GM19043 (cell line): ENCODE data around the gene HDHD3.
"Not testable (repeated sequence)": the region's sequence is repeated elsewhere in the genome, so short reads cannot be mapped to it uniquely, and the experiment has no call there.

ENCODE experiments used
- ATAC-seq: cut with Tn5 transposase; IDR thresholded peaks from one replicate; pipeline ENCODE4 v1.9.1; 2021; ENCODE audit warnings: low read depth; ENCODE audit not compliant: unreplicated experiment

Gene HDHD3, protein sequence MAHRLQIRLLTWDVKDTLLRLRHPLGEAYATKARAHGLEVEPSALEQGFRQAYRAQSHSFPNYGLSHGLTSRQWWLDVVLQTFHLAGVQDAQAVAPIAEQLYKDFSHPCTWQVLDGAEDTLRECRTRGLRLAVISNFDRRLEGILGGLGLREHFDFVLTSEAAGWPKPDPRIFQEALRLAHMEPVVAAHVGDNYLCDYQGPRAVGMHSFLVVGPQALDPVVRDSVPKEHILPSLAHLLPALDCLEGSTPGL

GRCh38 chr9:113376634-113377567 lies at the start of gene HDHD3:
HDHD3 (minus strand) TSS chr9:113376986; CDS start chr9:113374354, 2,632 bp downstream.
- ATAC-seq, result peak; percentile 68

GRCh38 chr9:113425072-113425471 lies 48.3 kb upstream of the HDHD3 start:
- no peak for ATAC-seq

GRCh38 chr9:113421726-113422125 lies 44.9 kb upstream of the HDHD3 start:
- ATAC-seq, result no peak

- ATAC-seq, result no peak
Observed at GRCh38 chr9:113417370-113417769, 40.6 kb upstream of the HDHD3 start.

DNA sequence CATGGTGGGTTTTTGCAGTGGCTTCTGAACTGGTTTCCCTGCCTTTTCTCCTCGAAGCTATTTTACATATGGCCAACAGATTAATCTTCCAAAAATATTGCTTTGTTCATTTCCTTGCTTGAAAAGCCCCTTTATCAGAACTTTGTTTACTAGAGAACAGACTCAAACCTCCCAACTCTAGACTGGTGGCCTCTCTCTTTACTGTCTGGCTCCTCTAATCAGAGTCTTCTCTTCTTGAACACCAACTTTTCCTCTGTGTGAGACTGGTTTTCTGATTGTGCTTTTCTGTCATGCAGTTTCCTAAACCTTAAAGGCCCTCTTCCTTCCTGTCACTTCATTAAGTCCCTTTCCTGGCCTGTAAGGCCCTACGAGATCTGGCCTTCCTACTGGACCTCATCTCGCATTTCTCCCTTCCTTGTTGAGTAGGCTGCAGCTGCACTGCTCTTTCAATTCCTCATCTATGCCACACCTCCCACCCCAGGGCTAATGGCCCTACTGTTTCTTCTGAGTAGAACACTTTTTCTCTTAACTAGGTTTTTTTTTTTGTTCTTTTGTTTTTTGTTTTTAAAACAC lies 39.4 kb upstream of the HDHD3 start:
- ATAC-seq, result peak; percentile 97

DNA sequence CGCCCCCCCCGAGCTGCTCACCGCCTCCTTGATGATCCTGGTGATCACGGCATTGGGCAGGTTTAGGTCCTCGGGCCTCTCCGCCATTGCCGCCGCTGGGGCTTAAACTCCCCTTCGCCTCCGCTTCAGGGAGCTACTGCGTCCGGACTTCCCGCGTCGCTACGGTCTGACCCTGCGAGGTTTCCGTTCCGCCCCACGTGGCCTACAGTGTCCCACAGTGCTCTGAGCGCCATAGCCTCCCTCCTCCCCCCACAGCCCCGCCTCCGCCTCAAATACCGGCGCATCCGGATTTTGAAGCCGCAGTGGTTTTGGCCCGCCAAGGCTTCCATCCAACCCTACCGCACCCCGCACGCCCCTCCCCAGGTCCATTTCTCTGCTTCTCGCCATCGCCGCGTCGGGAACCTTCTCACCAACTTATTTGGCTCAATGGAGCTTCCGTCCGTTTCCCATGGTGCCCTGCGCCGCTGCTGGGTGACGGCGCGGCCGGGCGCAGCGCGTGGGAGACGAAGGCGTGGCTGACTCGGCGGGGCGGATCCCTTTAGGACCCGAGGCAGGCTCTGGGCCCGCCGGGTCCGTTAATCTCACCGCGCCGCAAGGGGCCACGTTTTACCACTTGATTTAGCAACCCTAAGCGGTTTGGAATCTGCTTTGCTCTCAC lies 33.5 kb upstream of the HDHD3 start, which contains the start of the genes C9orf43 and POLE3:
TSS of gene C9orf43 (plus strand) at position 541 of the 658 bp plus-strand sequence. CDS start 2,747 bp downstream, outside the sequence.
TSS of gene POLE3 (minus strand) at position 469 of the 658 bp plus-strand sequence. CDS start at position 87, 382 bp downstream.
- ATAC-seq, result peak; percentile 91

DNA sequence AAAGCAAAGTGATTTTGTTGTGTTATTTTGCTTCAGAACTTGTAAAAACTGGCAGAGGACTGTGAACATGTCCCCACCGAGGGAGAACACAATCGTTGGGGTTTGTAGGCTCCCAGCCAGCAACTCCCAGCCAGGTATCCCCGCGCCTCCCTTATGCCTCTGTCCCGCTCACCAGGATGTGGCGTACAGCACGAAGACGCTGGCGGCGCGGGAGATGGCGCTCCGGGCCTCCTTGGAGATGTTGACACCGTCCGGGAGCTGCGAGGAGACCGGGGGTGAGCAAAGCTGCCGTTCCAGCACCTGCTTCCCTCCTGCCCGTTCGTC lies 33.1 kb upstream of the HDHD3 start:
- peak; percentile 2 for ATAC-seq

DNA sequence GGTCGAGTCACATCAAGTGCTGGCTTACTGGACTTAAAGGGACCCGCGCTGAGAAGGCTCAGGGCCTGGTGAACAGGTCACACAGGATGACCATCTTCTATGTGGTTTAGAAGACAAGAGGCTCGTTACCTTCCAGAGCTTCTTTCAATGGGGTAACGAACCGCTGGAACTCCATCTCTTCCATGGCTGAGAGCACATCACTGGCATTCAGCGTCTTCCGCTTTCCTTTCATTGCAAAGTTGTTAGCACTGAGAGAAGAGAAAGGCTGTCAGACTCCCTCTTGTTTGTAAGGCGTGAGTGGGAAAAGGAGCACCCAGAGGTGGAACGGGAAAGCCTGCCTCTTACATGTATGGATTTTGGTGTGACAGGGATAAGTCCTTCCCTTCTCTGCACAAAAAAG lies 32.7 kb upstream of the HDHD3 start:
- ATAC-seq, result no peak

GRCh38 chr9:113406873-113407511 lies 30.2 kb upstream of the HDHD3 start:
- peak; percentile 28 for ATAC-seq

- not testable (repeated sequence) for ATAC-seq
Observed at GRCh38 chr9:113406353-113406752, 29.6 kb upstream of the HDHD3 start.

DNA sequence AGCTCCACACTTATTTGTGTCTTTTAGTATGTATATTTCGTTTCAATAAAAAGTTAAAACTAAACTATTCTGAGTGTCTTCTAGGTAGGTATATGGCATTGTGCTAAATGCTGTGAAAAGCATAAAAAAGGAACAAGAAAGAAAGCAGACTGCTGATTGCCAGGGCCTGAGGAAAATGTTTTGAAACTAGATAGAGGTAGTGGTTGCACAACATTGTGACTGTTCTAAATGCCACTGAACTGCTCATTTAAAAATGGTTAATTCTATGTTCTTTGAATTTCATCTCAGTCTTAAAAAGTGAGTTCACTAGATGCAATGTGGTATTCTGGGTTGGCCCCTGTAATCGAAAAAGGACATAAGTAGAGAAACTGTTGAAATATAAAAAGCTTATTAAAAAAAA lies 26.9 kb upstream of the HDHD3 start:
- no peak for ATAC-seq

DNA sequence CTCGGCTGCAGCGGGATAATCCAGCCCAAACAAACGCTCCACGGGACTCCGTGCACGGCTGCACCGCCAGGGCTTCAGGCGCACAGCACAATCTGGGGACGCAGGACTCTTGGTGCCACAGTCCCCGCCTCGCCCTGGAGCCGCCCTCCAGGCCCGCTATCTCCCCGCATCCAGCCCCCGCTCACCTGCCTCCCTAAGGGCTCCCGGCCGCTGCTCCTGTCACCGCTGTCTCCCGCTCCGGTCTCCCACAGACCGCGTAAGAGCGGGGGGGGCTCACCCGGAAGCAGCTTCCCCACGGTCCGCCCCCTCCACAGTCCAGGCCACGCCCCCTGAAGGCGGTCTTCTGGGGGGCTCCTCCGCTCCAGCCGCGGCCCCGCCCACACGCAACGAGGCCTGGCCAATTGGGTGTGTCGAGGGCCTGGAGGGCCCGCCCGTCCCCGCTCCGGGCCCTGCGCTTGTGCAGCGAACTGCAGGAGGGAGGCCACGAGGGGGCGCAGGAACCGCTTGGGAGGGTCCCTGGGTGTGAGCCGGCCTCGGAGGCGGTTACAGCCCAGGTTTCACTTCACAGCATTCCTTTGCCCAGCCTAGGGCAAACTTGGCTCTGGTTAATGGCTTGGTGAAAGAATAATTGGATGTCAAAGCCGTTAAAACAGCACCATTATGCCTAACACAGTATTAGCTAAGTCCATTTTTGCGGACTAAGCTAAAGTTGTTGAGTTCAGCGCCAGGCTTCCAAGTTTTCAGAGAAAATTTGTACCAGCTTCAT lies 24.4 kb upstream of the HDHD3 start, which contains the start of gene ALAD:
TSS of gene ALAD (minus strand) at position 258 of the 766 bp plus-strand sequence. CDS start 7,725 bp downstream, outside the sequence.
- ATAC-seq, result peak; percentile 99

GRCh38 chr9:113399646-113400200 lies 22.9 kb upstream of the HDHD3 start:
- no peak for ATAC-seq

- no peak for ATAC-seq
Observed at GRCh38 chr9:113398796-113399195, 22.0 kb upstream of the HDHD3 start.

DNA sequence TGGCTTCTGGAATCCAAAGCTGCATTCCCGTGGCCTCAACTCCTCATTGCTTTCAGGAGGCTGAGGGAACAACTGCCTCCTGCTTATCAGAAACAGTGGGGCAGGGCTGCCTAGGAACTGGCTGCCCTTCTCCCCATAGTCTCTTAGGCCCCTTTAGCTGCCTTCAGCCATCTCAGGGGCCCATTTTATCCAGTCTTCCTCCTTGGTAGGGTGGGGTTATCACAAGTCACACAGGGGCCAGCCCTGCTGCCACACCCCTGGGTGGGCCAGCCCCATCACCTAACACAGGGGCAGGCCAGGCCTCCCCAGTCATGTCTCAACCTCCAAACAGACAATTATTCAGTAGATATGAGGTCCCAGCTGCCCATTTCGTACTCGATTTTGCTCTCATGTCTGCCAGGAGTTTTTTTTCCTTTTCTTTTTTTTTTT lies 20.4 kb upstream of the HDHD3 start:
- no peak for ATAC-seq

GRCh38 chr9:113395000-113395861 lies 18.4 kb upstream of the HDHD3 start:
- no peak for ATAC-seq

DNA sequence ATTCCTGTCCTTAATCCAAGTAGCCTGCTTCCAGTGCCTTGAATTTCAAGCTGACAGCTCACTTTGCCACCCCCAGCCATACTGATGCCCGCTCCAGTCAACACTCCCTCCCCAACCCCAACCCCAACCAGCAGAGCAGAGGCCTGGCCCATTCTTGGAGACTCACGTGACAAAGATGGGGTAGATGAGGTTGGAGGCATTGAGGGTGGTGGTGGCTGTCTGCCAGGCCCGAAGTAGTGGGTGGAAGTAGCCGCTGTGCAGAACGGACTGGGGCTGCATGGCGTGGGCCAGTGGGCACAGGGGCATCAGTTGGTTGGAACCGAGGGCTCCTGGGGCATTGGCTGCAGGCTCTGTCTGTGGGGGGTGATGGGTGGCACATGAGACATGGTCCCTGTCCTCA lies 16.5 kb upstream of the HDHD3 start:
- ATAC-seq, result no peak

DNA sequence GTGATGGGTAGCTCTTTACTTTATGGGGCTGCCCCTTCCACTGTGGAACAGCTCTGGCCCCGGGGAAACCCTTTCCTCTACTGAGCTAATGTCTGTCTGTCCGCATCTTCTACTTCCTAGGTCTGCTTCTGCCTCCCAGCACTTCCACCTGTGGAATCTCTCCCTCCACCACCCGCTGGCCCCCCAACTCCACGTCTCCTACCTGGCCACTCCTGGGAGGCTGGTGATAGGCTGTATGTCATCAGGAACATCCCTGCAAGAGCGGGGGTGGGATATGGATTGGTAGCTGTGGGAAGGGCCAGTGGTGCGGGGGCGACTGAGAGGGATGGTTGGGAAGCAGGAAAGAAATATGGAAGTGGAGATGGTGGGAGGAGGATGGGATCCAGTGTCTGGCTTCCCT lies 15.1 kb upstream of the HDHD3 start:
- ATAC-seq, result no peak
